ENCODE measurements around the gene RSF1. TPM values are rescaled to one million over a fixed set of nuclear protein-coding genes. Genes with fewer than 3 reads are reported as not detected.

Gene RSF1
- total RNA-seq, 1 experiment from 2014 or later, result 83.0 TPM

GRCh38 chr11:77723024-77723423 is 97.5 kb downstream of the RSF1 start:
- DNase-seq (ENCODE audit: low read depth, low spot score), result no peak
- ChIA-PET POLR2A (no interaction called here), CTCF (no interaction called here)
- H3K27me3 ChIP-seq (ENCODE audit: control insufficient read depth, insufficient read depth, low read length), result no peaks in the 10 kb centered on the region
- H3K4me3 ChIP-seq (ENCODE audit: low read depth in 2 of 2, low read length in 2 of 2), result no peak overlapping the region
- peaks cover 24% of the 10 kb centered on the region for H3K36me3 ChIP-seq (ENCODE audit: control insufficient read depth, insufficient read depth, low read length)
- no peaks in the 10 kb centered on the region for H3K4me1 ChIP-seq (ENCODE audit: control insufficient read depth, insufficient read depth, low read length)
- H3K9me3 ChIP-seq (ENCODE audit: control insufficient read depth, insufficient read depth, low read depth, low read length), result no peaks in the 10 kb centered on the region
- in situ Hi-C loops (cut with HindIII; ENCODE audit: low pct_unique_long_range_greater_than_20kb, low sequenced_read_pairs) (no loop called here), intact Hi-C loops (cut with micrococcal nuclease; ENCODE audit: unreplicated experiment) (no loop called here)
- TF ChIP-seq TCF7L2 (IDR thresholded peaks at IDR 0.05; ENCODE audit: low read depth, low read length) (no peak), POLR2AphosphoS5 (IDR thresholded peaks at IDR 0.05; ENCODE audit: low read depth, low read length) (no peak), CTCF (IDR thresholded peaks at IDR 0.05) (no peak), REST (IDR thresholded peaks at IDR 0.05; ENCODE audit: insufficient read depth in 1 of 2, low read depth in 2 of 2, low read length in 1 of 2) (no peak)
- no TSS peak for BruUV-seq (replicated peaks)
- H3K27ac ChIP-seq (ENCODE audit: low read length), result no peak overlapping the region
- ATAC-seq, result no peak

- ATAC-seq (no peak), DNase-seq (ENCODE audit: low read depth, low spot score) (no peak)
- CTCF ChIA-PET, result no interaction called here
- H3K36me3 ChIP-seq (ENCODE audit: control insufficient read depth, insufficient read depth, low read length), result no peaks in the 10 kb centered on the region; the same call in 1 of the 2 replicates
- no peak overlapping the region for H3K27ac ChIP-seq (ENCODE audit: low read length)
- in situ Hi-C loops (cut with HindIII; ENCODE audit: low pct_unique_long_range_greater_than_20kb, low sequenced_read_pairs), result no loop called here
- no TSS peak for BruUV-seq (replicated peaks)
- POLR2A ChIA-PET, result no interaction called here
- no peak overlapping the region for H3K4me3 ChIP-seq (ENCODE audit: low read depth in 2 of 2, low read length in 2 of 2)
- H3K4me1 ChIP-seq (ENCODE audit: control insufficient read depth, insufficient read depth, low read length), result 0 out of 2 replicates have a peak, but pooled peaks cover 2% of the 10 kb centered on the region
- no peaks in the 10 kb centered on the region for H3K9me3 ChIP-seq (ENCODE audit: control insufficient read depth, insufficient read depth, low read depth, low read length)
- intact Hi-C loops (cut with micrococcal nuclease; ENCODE audit: unreplicated experiment), result no loop called here
- no peaks in the 10 kb centered on the region for H3K27me3 ChIP-seq (ENCODE audit: control insufficient read depth, insufficient read depth, low read length)
- TF ChIP-seq POLR2AphosphoS5 (IDR thresholded peaks at IDR 0.05; ENCODE audit: low read depth, low read length), result no peak
- no peak for TF ChIP-seq SIN3A (IDR thresholded peaks at IDR 0.05; ENCODE audit: borderline replicate concordance, insufficient read depth, low read depth, low read length)
Observed at GRCh38 chr11:77710358-77710757, 110.2 kb downstream of the RSF1 start.

GRCh38 chr11:77705876-77706579 is 114.5 kb downstream of the RSF1 start:
- H3K9me3 ChIP-seq (ENCODE audit: control insufficient read depth, insufficient read depth, low read depth, low read length), result no peaks in the 10 kb centered on the region
- no peak for ATAC-seq
- DNase-seq (ENCODE audit: low read depth, low spot score), result no peak
- H3K27ac ChIP-seq (ENCODE audit: low read length), result no peak overlapping the region
- no TSS peak for BruUV-seq (replicated peaks)
- in situ Hi-C loops (cut with HindIII; ENCODE audit: low pct_unique_long_range_greater_than_20kb, low sequenced_read_pairs) (no loop called here), intact Hi-C loops (cut with micrococcal nuclease; ENCODE audit: unreplicated experiment) (no loop called here)
- H3K4me3 ChIP-seq (ENCODE audit: low read depth in 2 of 2, low read length in 2 of 2), result no peak overlapping the region
- peaks cover 4% of the 10 kb centered on the region; the same call in 1 of the 2 replicates for H3K36me3 ChIP-seq (ENCODE audit: control insufficient read depth, insufficient read depth, low read length)
- 0 out of 2 replicates have a peak, but pooled peaks cover 3% of the 10 kb centered on the region for H3K4me1 ChIP-seq (ENCODE audit: control insufficient read depth, insufficient read depth, low read length)
- ChIA-PET CTCF (interaction anchor here (0.6 kb wide), 2 partner anchors 328 to 340 kb away, joined by 3 read pairs; no protein-coding TSS in a partner anchor), POLR2A (interaction anchor here (0.6 to 0.9 kb wide), 2 partner anchors 9 to 452 kb away, joined by 4 to 6 read pairs; no protein-coding TSS in a partner anchor)
- no peaks in the 10 kb centered on the region for H3K27me3 ChIP-seq (ENCODE audit: control insufficient read depth, insufficient read depth, low read length)
- TF ChIP-seq POLR2AphosphoS5 (IDR thresholded peaks at IDR 0.05; ENCODE audit: low read depth, low read length) (no peak), REST (IDR thresholded peaks at IDR 0.05; ENCODE audit: insufficient read depth in 1 of 2, low read depth in 2 of 2, low read length in 1 of 2) (no peak), CTCF (IDR thresholded peaks at IDR 0.05) (no peak), TCF7L2 (IDR thresholded peaks at IDR 0.05; ENCODE audit: low read depth, low read length) (no peak), SIN3A (IDR thresholded peaks at IDR 0.05; ENCODE audit: borderline replicate concordance, insufficient read depth, low read depth, low read length) (no peak)

Data from Panc1 (cell line).